Measurements from ENCODE around the gene PSMC1. TPM values are rescaled to one million over a fixed set of nuclear protein-coding genes. Genes with fewer than 3 reads are reported as not detected.

Gene PSMC1
- total RNA-seq, 4 donors from 2014 or later = 96.8 to 139 (median 117) TPM

DNA sequence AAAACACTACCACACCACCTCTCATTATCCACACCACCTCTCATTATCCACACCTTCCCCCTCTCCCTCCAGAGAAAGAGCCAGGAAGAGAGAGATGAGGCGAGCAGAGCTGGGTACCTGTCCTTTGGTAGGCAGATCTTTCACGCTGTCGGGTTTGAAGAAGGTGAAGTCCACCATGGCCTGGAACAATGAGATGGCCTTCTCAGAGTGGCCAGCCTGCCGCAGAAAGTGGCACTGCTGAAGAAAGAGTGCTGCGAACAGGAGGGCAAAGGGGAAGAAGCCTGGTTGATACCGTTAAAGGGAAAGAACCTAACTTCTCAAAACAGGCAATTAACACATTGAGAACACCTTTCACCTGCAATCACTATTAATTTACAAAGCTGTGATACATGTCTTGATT lies 44.8 kb downstream of the PSMC1 start:
- WGBS = 80% methylated on average over 6 of the region's 6 CpGs
- Histone ChIP-seq H3K9me3 (no peaks in the 10 kb centered on the region), H3K27me3 (no peaks in the 10 kb centered on the region), H3K27ac (replicated peaks in 1 of 4) (peak overlapping the region; percentile 54 to 77 (median 74)), H3K36me3 (peaks cover 15 to 59% (median 46%) of the 10 kb centered on the region in 4 donors), H3K4me1 (peaks cover 10 to 40% (median 35%) of the 10 kb centered on the region in 4 donors), H3K4me3 (no peak overlapping the region)
- intact Hi-C loops (cut with DNase I) = loop anchor here (2.0 to 10.0 kb wide), 4 partner anchors 80 to 516 kb away; partner anchors contain the start of gene TTC7B
- TF ChIP-seq, protein P1, sequence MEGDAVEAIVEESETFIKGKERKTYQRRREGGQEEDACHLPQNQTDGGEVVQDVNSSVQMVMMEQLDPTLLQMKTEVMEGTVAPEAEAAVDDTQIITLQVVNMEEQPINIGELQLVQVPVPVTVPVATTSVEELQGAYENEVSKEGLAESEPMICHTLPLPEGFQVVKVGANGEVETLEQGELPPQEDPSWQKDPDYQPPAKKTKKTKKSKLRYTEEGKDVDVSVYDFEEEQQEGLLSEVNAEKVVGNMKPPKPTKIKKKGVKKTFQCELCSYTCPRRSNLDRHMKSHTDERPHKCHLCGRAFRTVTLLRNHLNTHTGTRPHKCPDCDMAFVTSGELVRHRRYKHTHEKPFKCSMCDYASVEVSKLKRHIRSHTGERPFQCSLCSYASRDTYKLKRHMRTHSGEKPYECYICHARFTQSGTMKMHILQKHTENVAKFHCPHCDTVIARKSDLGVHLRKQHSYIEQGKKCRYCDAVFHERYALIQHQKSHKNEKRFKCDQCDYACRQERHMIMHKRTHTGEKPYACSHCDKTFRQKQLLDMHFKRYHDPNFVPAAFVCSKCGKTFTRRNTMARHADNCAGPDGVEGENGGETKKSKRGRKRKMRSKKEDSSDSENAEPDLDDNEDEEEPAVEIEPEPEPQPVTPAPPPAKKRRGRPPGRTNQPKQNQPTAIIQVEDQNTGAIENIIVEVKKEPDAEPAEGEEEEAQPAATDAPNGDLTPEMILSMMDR (IDR thresholded peaks at IDR 0.05) = no peak
- TF ChIP-seq EP300 (IDR thresholded peaks at IDR 0.05) (no peak), POLR2A (IDR thresholded peaks at IDR 0.05; ENCODE audit: low read depth) (no peak), POLR2AphosphoS5 (IDR thresholded peaks at IDR 0.05) (no peak)
- no peak for DNase-seq (ENCODE audit: extremely low spot score)

DNA sequence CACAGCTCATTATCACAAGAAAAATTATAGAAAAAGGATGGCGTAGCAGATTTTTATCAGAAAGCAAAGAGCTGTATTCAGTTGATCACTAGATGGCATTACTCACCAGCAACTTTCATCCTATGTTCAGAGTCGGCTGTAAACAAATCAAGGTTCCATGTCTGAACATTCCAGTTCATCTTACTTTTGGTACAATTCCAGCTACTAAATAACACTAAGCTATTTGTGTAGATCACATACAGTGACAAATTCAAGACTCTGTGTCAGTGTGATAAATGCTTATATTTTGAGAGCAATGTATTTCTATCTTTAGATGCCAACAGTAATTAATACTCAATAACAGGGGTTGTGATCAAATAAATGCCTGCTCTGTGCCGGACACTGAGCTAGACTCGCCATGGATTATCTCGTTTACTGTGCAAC lies 45.3 kb downstream of the PSMC1 start:
- no peaks in the 10 kb centered on the region for H3K27me3 ChIP-seq
- no peaks in the 10 kb centered on the region for H3K9me3 ChIP-seq
- no peak for DNase-seq (ENCODE audit: extremely low spot score)
- TF ChIP-seq POLR2AphosphoS5 (IDR thresholded peaks at IDR 0.05) (no peak), POLR2A (IDR thresholded peaks at IDR 0.05; ENCODE audit: low read depth) (no peak), EP300 (IDR thresholded peaks at IDR 0.05) (no peak)
- TF ChIP-seq, protein P1 (IDR thresholded peaks at IDR 0.05) = peak; percentile 67 to 68 (median 67)
- intact Hi-C loops (cut with DNase I) = loop anchor here (2.0 to 10.0 kb wide), 5 partner anchors 79 to 516 kb away; partner anchors contain the start of gene TTC7B
- no peak overlapping the region for H3K4me3 ChIP-seq
- 33% methylated on average over 5 of the region's 5 CpGs for WGBS
- peaks cover 15 to 59% (median 43%) of the 10 kb centered on the region in 4 donors for H3K36me3 ChIP-seq
- H3K27ac ChIP-seq (replicated peaks in 1 of 4) = peak overlapping the region; percentile 54 to 77 (median 74)
- H3K4me1 ChIP-seq = peaks cover 10 to 35% (median 32%) of the 10 kb centered on the region in 4 donors

DNA sequence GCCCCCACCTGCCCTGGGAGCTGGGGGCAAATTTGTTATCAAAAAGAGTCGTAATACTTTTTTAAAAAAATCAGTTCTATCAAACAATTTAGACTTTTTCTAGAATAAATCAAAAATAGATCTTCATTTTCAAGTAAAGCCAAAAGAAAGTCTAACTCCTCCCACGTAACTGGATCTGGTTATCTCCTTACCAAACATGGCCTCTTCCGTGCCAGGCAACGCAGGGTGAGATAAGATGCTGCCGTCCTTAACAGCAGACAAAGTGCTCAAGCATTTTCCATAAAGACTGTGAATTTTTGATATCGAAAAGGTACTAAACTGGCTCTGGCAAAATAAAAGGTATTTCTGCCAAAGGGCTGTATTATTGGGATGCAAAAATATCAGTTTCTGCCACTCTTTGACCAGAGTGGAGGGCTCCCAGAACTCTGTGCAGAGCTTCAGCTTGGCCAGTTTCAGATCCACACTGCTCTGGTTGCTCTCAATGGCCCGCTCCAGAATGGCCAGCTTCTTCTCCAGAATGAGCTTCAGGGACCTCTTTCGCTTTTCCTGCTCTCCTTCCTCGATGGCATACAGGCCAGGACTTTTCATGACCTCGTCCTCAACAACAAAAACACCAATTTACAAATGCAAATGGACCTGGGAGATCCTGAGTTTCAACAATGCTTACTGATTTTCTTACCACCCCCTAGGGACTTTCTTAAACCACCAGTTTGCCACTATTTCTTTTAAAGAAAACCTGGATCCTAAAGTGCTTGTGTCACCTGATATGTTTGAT lies 46.4 kb downstream of the PSMC1 start:
- DNase-seq (ENCODE audit: extremely low spot score) = no peak
- 84% methylated on average over 10 of the region's 10 CpGs for WGBS
- no peaks in the 10 kb centered on the region for H3K9me3 ChIP-seq
- H3K4me3 ChIP-seq = no peak overlapping the region
- H3K36me3 ChIP-seq = peaks cover 15 to 53% (median 41%) of the 10 kb centered on the region in 4 donors
- H3K27me3 ChIP-seq = no peaks in the 10 kb centered on the region
- TF ChIP-seq EP300 (IDR thresholded peaks at IDR 0.05) (no peak), POLR2AphosphoS5 (IDR thresholded peaks at IDR 0.05) (no peak), POLR2A (IDR thresholded peaks at IDR 0.05; ENCODE audit: low read depth) (no peak)
- TF ChIP-seq, protein P1 (IDR thresholded peaks at IDR 0.05) = no peak
- peaks cover 10 to 34% (median 32%) of the 10 kb centered on the region in 4 donors for H3K4me1 ChIP-seq
- intact Hi-C loops (cut with DNase I) = loop anchor here (2.0 to 10.0 kb wide), 4 partner anchors 394 to 515 kb away; partner anchors contain the start of gene TTC7B
- peak overlapping the region; percentile 54 to 77 (median 74) for H3K27ac ChIP-seq (replicated peaks in 1 of 4)

GRCh38 chr14:90303473-90303872 lies 47.1 kb downstream of the PSMC1 start:
- no peak overlapping the region for H3K4me3 ChIP-seq
- TF ChIP-seq POLR2AphosphoS5 (IDR thresholded peaks at IDR 0.05) (no peak), EP300 (IDR thresholded peaks at IDR 0.05) (no peak), POLR2A (IDR thresholded peaks at IDR 0.05; ENCODE audit: low read depth) (no peak)
- TF ChIP-seq, protein P1 (IDR thresholded peaks at IDR 0.05) = no peak
- H3K9me3 ChIP-seq = no peaks in the 10 kb centered on the region
- 100% methylated on average over 4 of the region's 4 CpGs for whole genome bisulfite sequencing
- peaks cover 15 to 51% (median 38%) of the 10 kb centered on the region in 4 donors for H3K36me3 ChIP-seq
- H3K27me3 ChIP-seq = no peaks in the 10 kb centered on the region
- H3K27ac ChIP-seq (replicated peaks in 1 of 4) = peak overlapping the region in 1 of 4 donors; percentile 74
- no peak for DNase-seq (ENCODE audit: extremely low spot score)
- intact Hi-C loops (cut with DNase I) = loop anchor here (2.0 to 10.0 kb wide), 4 partner anchors 393 to 514 kb away; partner anchors contain the start of gene TTC7B
- H3K4me1 ChIP-seq = peaks cover 10 to 39% (median 32%) of the 10 kb centered on the region in 4 donors

Measured in esophagus muscularis mucosa (tissue), 4 donors.